NCI-H2081 treated with DMSO at 0.1 percent for 48 hours (cell line): ENCODE results near the gene SMTNL2.

Experiments used
- DNase-seq: peaks from one replicate; lab custom pipeline; 2025; lab: John Stamatoyannopoulos, UW

SMTNL2 gene

GRCh38 chr17:4584101-4584916 is at the start of gene SMTNL2:
Gene SMTNL2, plus strand, starts transcription at chr17:4584529. Its CDS starts 77 bp downstream, at chr17:4584606.
- DNase-seq: no peak

GRCh38 chr17:4534928-4535666 is 49.2 kb upstream of the SMTNL2 start:
- DNase-seq: no peak

GRCh38 chr17:4535667-4536258 is 48.6 kb upstream of the SMTNL2 start:
- no peak for DNase-seq

- DNase-seq: no peak
Measured at GRCh38 chr17:4536259-4536741, 48.0 kb upstream of the SMTNL2 start.

DNA sequence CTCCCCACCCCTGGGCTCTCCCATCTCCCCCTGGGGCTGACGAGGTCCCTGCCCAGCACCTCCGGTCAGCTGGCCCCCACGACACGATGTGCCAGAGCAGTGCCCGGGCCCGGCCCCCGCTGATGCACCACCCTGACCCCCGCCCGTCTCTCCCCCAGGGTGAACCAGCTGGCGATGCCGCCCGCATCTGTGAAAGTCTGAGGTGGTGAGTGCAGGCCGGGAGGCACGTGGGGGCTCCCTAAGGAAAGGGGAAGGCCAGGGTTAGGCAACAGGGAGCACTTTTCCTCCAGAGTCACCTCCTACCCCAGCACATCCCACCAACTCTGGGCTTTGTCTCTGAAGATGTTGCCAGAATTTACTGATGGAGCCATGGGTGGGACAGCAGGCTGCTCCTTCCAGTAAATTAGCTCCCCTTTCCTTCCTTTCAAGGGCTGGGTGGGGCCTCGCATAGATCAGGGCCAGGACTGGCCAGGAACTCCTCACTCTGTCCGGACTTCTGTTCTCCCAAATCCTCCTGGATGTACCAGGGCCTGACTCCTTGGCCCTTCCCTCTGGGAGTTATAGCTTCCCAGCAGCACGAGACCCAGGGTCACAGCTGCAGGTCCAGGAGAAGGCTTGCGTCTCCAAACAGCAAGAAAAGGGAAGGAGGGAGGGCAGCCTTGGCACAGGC is 47.5 kb upstream of the SMTNL2 start:
- DNase-seq: no peak

DNA sequence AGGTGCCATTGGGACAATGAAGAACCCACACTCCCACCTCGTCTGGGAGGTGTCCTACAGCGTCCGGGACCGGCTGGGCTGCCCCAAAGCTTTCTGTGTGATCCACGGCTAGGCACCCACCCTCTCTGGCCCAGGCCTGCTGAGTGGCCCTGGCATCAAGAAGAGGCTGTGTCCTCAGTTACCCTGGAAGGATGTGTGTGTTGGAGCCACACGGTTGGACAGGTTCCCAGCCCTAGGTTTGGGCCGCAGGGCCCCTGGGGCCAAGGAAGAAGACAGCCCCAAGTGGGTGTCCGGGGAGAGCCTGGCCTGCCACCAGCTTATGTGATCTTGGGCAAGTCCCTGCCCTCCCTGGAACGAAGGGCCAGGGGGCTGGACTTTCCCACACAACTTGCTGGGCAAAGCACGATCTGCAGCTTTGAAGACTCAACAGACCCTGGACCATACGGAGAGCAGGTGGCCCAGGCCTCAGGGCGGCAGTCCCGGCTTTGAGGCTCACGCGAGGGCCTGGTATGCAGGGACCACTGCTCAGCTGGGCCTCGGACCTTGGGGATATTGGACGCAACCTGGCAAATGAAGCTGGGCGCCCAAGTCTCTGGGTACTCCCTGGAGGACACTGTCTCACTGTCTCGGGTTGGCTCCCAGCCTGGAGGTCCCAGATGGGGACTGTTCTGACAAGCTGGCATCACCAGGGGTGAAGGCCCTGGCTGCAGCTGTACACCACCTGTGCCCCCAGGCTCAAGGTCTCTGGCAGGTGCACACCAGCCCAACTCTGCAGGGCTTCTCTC is 46.7 kb upstream of the SMTNL2 start:
- DNase-seq: no peak

- DNase-seq: no peak
Measured at GRCh38 chr17:4538236-4539002, 45.9 kb upstream of the SMTNL2 start.

DNA sequence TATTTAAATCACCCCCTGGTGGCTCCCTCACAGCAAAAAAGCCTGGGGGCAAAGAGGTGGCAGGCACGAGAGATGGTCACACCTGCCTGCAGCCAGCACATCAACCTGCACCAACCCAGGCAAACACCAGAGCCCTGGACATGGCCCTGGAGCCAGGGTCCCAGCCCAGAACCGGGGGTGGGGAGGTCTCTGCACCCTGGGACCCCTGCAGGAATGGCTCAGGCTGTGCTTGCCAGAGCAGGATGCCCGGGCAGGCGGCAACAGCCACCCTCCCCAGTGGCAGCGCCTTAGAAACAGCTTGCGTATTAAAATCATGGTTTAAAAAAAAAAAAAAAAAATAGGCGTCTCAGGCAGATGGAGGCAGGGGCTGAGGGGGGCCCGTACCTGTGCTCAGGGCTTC is 45.3 kb upstream of the SMTNL2 start:
- no peak for DNase-seq

DNA sequence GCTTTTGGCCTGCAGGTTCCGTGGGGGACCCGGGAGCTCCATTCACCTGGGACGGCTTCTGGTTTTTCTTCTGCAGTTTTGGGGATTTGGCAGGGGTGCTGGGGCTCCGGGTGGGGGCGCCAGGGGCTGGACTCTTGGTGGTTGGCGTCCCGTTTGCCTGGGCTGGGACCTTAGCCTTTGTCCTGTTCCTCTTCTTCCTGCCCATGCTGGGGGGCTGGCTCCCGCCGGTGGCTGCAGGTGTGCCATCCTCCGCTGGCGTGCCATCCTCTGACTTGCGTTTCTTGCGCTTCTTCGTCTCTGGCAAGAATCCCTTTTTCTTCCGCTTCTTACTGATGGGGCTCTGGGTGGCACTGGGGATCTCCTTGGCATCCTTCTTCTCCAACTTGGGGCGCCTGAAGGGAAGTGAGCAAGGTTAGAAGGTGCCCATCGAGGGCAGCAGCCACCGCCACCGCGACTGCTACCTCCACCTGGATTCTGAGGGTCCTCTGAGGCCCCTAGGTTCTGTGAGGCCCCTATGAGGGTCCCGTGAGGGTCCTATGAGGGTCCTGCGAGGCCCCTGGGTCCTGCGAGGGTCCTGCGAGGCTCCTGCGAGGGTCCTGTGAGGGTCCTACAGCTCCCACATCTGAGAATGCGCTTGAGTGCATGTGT is 44.6 kb upstream of the SMTNL2 start:
- no peak for DNase-seq

DNA sequence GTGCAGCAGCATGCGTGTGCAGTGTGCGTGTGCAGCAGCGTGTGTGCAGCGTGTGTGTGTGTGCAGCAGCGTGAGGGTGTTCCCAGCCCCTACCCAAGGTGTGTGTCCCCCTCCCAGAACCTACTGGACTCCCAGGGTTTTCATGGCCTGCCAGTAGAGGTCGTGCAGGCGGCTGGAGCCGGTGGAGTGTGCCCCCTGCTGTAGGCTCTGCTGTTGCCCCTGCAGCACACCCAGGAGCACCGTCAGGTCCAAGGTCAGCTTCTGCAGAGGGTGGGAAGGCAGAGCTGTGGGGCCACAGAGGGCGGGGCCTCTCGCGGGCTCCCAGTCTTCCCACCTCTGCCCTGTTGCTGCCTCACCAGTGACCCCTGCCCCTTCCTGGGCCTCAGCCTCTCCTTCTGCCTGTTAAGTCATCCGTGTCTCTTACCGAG is 44.1 kb upstream of the SMTNL2 start:
- no peak for DNase-seq

DNA sequence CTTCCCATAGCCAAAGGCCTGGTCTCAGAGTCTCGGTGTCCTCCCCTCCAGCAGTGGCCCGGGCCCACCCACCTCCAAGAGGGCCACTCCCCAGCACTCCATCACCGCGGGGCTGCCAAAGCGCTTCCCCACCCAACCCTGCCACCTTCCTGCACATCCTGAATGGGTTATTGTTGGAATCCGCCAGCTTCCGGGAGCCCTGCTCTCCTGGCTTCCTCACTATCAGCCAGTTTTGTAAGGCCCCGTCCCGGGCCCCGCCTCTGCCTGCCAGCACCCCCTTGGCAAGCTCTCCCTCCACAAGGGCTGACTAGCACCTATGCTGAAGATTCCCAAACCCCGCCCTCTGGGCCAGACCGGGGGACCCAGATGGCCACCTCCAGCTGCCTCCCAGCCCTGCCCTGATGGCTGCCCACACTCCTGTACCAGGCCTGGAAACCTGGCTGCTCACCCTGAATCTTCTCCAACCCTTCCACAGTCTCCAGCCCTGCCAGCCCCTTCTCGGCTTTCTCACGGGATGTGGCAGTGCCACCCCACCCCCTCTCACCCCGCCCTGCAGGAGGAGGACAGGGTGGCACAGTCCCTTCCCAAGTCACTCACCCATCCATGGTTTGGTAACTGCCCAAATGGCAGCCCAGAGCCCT is 43.5 kb upstream of the SMTNL2 start:
- no peak for DNase-seq

GRCh38 chr17:4541328-4542002 is 42.9 kb upstream of the SMTNL2 start:
- no peak for DNase-seq

DNA sequence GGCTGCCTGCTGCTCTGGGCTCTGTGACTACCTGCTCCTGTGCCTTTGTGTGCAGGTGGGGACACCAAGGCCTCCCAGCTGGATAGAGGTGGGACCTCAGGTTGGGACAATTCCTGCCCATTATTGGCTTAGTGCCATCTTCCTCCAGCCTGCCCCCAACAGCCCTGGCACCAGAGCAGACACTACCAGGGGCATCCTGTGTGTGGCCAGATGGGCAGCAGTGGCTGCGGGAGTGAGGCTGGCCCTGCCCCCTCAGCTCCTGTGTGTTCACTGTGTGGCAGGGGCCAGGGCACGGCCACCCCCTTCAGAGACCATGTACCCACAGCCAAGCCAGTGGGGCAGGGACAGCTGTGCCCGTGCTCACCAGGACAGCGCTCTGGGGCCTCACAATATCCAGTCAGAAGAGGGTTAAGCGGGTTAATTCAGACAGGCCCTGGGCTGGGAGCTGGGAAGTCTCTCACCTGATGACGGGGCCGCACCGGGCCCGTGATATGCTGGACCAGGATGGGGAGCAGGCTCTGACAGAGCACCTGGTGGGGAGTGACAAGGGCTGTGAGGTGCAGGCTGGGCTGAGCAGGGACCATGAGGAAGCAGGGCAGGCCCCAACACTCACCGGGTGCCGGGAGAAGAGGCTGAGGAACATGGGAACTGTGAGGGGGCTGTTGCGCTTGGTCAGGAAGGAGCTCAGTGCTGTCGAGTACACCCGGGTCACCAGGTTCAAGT is 42.2 kb upstream of the SMTNL2 start:
- no peak for DNase-seq

DNA sequence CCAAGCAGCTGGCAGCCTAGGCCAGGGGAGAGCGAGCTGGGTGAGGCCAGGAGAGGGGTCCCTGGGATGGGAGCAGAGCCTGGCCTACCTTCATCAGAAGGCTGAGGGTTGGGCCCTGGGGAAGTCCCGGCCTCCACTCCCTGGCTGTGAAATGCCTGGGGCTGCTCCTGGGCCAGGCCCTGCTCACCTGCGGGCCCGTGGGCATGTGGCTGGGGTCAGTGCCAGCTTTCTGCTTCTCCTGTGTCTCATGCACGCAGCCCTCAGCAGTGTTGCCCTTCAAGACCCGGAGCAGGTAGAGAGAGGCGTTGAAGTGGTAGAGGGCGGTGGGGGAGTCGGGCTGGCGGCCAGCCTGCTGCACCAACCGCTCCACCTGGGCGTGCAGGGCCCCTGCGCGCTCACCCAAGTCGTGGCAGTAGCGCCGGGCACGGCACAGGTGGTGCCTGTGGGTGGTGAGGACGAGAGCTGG is 41.6 kb upstream of the SMTNL2 start:
- DNase-seq: no peak

- DNase-seq: no peak
Measured at GRCh38 chr17:4543557-4544026, 40.7 kb upstream of the SMTNL2 start.

- DNase-seq: no peak
Measured at GRCh38 chr17:4544135-4544950, 40.0 kb upstream of the SMTNL2 start.

GRCh38 chr17:4544951-4545216 is 39.4 kb upstream of the SMTNL2 start:
- DNase-seq: no peak
